Lower leg skin (tissue), 3 donors: Measurements from ENCODE around the gene SLC9A9.

Experiments
- CTCF ChIP-seq, 3 donors: fragments of 450-650 bp; IDR thresholded peaks; one replicate each; pipeline ENCODE4 v1.5.1; 2016; ENCODE audit warnings: antibody characterized with exemption in 3 of 3, mild to moderate bottlenecking in 3 of 3, moderate library complexity in 2 of 3
- POLR2A ChIP-seq, 2 donors: fragments of 450-650 bp; IDR thresholded peaks; one replicate each; pipeline ENCODE4 v1.6.1; 2016 to 2017; ENCODE audit warnings: antibody characterized with exemption in 2 of 2, mild to moderate bottlenecking in 1 of 2, moderate library complexity in 1 of 2

- no peak for TF ChIP-seq CTCF (IDR thresholded peaks at IDR 0.05)
- TF ChIP-seq POLR2A (IDR thresholded peaks at IDR 0.05), result no peak
These were observed 95.3 kb downstream of the SLC9A9 start for GRCh38 chr3:143753006-143753405.
